Colonic mucosa (tissue), 4 donors: ENCODE measurements around the gene ZKSCAN2. TPM values are rescaled to one million over a fixed set of nuclear protein-coding genes. Genes with fewer than 3 reads are reported as not detected.
A peak's percentile ranks its signal among the peaks of the same experiment; 100 is the strongest.

Experiments used
- DNase-seq: peaks from one replicate; pipeline ENCODE4 v3.0.0-alpha.2; 2020
- H3K27ac ChIP-seq: fragments of 200-600 bp; one replicate; pipeline ENCODE4 v1.8.0; 2021
- H3K27me3 ChIP-seq: fragments of 200-600 bp; one replicate; pipeline ENCODE4 v1.8.0; 2021
- H3K36me3 ChIP-seq: fragments of 200-600 bp; one replicate; pipeline ENCODE4 v1.8.0; 2021
- H3K4me1 ChIP-seq: fragments of 200-600 bp; one replicate; pipeline ENCODE4 v1.8.0; 2021; ENCODE audit warnings: mild to moderate bottlenecking
- H3K4me3 ChIP-seq: fragments of 200-600 bp; one replicate; pipeline ENCODE4 v1.8.0; 2021
- H3K9ac ChIP-seq, 2 donors: one replicate each; pipeline ENCODE4 v1.7.0; 2013; ENCODE audit warnings: control low read depth in 2 of 2, low read depth in 2 of 2, low read length in 2 of 2
- H3K9me3 ChIP-seq: fragments of 200-600 bp; one replicate; pipeline ENCODE4 v1.8.0; 2021
- CTCF ChIP-seq: fragments of 200-600 bp; IDR thresholded peaks from one replicate; pipeline ENCODE4 v1.8.0; 2022; ENCODE audit warnings: antibody characterized with exemption, mild to moderate bottlenecking
- intact Hi-C: fragments of 100-400 bp; cut with DNase I; formaldehyde crosslinking; loops from one replicate; pipeline ENCODE4 v1.14.1; 2022
- total RNA-seq, 2 donors: library from RNA; stranded (reverse); fragmentation: NEBNext Ultra II Directional in 1 of 2; extraction: Animal tissue kit (Norgen Biotek cat#: 25700) in 1 of 2; gene quantifications; one replicate each; pipeline ENCODE4 v1.2.1, GENCODE V29; 2021
- donor health status: healthy.
- donor health status: DM: no; HTN: no; CAD: no.
- donor health status: DM: no; HTN: no; CAD: no.

The ZKSCAN2 gene
- total RNA-seq, 2 donors from 2014 or later = 2.0 to 3.3 TPM

- intact Hi-C loops = no loop called here
- no peak for TF ChIP-seq CTCF
- Histone ChIP-seq H3K4me3 (no peak overlapping the region), H3K27me3 (no peaks in the 10 kb centered on the region), H3K9me3 (no peaks in the 10 kb centered on the region), H3K9ac (no peak overlapping the region), H3K27ac (no peak overlapping the region), H3K4me1 (no peaks in the 10 kb centered on the region), H3K36me3 (no peaks in the 10 kb centered on the region)
- DNase-seq = no peak
Measured at GRCh38 chr16:25264597-25264996, 7.0 kb upstream of the ZKSCAN2 start.

DNA sequence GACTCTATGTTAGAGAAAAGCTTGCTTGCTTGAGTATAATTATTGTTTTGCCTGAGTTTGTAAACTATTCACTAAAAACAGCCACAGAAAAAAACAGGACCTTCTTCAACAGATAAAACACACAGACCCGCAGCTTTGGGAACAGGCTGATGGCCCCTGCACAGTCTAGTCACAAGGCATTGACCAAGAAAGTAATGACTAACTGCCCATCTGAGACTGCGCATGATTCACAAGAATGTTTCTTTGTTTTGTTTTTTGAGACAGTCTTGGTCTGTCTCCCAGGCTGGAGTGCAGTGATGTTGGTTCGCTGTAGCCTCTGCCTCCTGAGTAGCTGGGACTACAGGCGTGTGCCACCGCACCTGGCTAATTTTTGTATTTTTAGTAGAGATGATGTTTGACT lies 2.8 kb upstream of the ZKSCAN2 start:
- Histone ChIP-seq H3K9me3 (no peaks in the 10 kb centered on the region), H3K4me1 (peaks cover 9% of the 10 kb centered on the region), H3K9ac (no peak overlapping the region), H3K36me3 (no peaks in the 10 kb centered on the region), H3K27ac (no peak overlapping the region), H3K27me3 (no peaks in the 10 kb centered on the region), H3K4me3 (no peak overlapping the region)
- DNase-seq = no peak
- TF ChIP-seq CTCF = no peak
- intact Hi-C loops = no loop called here

GRCh38 chr16:25258861-25259179 lies 1.2 kb upstream of the ZKSCAN2 start:
- H3K27ac ChIP-seq = no peak overlapping the region
- H3K36me3 ChIP-seq = no peaks in the 10 kb centered on the region
- no peak for TF ChIP-seq CTCF
- no peaks in the 10 kb centered on the region for H3K9me3 ChIP-seq
- peaks cover 9% of the 10 kb centered on the region for H3K4me1 ChIP-seq
- intact Hi-C loops = no loop called here
- peak overlapping the region in 1 of 2 donors; percentile 94 for H3K9ac ChIP-seq
- no peaks in the 10 kb centered on the region for H3K27me3 ChIP-seq
- DNase-seq = no peak
- peak overlapping the region; percentile 80 for H3K4me3 ChIP-seq

DNA sequence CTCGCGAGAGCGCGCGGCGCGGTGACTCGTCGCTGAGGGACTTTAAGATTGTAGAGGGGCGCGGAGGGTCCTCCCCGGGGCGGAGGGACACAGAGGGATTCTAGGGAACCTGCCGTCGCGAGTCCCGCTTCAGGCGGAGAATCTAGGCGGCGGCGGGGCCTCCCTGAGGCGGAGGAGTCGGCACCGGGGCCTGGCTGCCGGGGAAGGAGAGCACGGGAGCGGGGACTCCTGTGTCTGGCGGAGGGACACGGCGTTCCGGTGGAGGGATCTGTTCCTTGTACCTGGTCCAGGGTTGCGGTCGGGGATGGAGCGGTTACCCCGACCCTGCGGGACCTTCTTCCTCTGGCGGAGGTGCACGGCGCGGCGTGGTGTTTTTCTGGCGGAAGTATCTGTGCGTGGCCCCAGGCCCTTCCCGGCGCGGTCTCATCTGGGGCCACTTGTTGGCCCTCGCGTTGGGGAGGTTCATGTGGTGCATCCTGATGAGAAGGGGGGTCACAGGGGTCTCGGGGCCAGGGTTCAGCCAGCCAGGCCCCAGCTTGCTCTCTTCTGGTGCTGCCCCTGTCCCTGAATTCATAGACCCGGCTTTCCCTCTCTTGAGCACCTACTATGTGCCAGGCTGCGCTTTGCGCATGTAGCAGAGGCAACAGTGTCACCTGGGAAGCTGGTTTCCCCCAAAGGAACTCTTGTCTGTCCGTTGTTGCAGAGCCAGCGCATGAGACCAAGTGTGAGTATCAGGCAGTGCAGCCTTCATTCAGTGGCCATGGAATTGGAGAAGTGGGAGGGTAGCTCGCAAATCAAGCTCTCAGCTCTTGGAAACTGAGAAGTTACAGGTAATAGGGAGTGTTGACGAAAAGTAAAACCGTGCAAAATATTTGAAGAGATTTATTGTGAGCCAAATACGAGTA lies 563 bp upstream of the ZKSCAN2 start:
- peaks cover 9% of the 10 kb centered on the region for H3K4me1 ChIP-seq
- intact Hi-C loops = no loop called here

More for the DNA sequence above, 563 bp upstream of the ZKSCAN2 start:
- Histone ChIP-seq H3K9me3 (no peaks in the 10 kb centered on the region), H3K27me3 (no peaks in the 10 kb centered on the region), H3K9ac (peak overlapping the region; percentile 89 to 94), H3K36me3 (no peaks in the 10 kb centered on the region), H3K4me3 (peak overlapping the region; percentile 80), H3K27ac (peak overlapping the region; percentile 98)
- DNase-seq = peak; percentile 80
- TF ChIP-seq CTCF = no peak
